Measurements from ENCODE around the gene PIP4K2C.

GRCh38 chr12:57547288-57548012, 43.5 kb upstream of the PIP4K2C start:
- TF ChIP-seq, protein P1, sequence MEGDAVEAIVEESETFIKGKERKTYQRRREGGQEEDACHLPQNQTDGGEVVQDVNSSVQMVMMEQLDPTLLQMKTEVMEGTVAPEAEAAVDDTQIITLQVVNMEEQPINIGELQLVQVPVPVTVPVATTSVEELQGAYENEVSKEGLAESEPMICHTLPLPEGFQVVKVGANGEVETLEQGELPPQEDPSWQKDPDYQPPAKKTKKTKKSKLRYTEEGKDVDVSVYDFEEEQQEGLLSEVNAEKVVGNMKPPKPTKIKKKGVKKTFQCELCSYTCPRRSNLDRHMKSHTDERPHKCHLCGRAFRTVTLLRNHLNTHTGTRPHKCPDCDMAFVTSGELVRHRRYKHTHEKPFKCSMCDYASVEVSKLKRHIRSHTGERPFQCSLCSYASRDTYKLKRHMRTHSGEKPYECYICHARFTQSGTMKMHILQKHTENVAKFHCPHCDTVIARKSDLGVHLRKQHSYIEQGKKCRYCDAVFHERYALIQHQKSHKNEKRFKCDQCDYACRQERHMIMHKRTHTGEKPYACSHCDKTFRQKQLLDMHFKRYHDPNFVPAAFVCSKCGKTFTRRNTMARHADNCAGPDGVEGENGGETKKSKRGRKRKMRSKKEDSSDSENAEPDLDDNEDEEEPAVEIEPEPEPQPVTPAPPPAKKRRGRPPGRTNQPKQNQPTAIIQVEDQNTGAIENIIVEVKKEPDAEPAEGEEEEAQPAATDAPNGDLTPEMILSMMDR (IDR thresholded peaks at IDR 0.05; ENCODE audit: borderline replicate concordance, extremely low read depth, low read length, poor library complexity, severe bottlenecking), result no peak
- no peak for TF ChIP-seq EZH2 (IDR thresholded peaks at IDR 0.05; ENCODE audit: borderline replicate concordance, low read depth, low read length, severe bottlenecking)
